Smooth muscle cell (in vitro differentiated cells): Measurements from ENCODE around the gene TMEM184A. TPM values are rescaled to one million over a fixed set of nuclear protein-coding genes. Genes with fewer than 3 reads are reported as not detected.

Source experiments
- DNase-seq: peaks from one replicate; lab custom pipeline; 2025; ENCODE audit not compliant: unreplicated experiment; lab: John Stamatoyannopoulos, UW
- H2AFZ ChIP-seq: fragments of 200-600 bp; sonication (generic); 2 replicates; pipeline ENCODE4 v1.6.0; 2016; ENCODE audit warnings: antibody characterized with exemption, low read depth, mild to moderate bottlenecking
- H3F3A ChIP-seq: fragments of 200-600 bp; sonication (generic); 2 replicates; pipeline ENCODE4 v1.6.0; 2017; ENCODE audit warnings: antibody characterized with exemption, low read depth
- H3K27ac ChIP-seq: fragments of 200-600 bp; sonication (generic); 2 replicates; pipeline ENCODE4 v1.5.1; 2016; ENCODE audit warnings: low read depth, mild to moderate bottlenecking
- H3K27me3 ChIP-seq: fragments of 200-600 bp; sonication (generic); 2 replicates; pipeline ENCODE4 v1.6.1; 2016; ENCODE audit warnings: low read depth, mild to moderate bottlenecking
- H3K36me3 ChIP-seq: fragments of 200-600 bp; sonication (generic); 2 replicates; pipeline ENCODE4 v1.5.1; 2016; ENCODE audit warnings: low read depth
- H3K4me1 ChIP-seq: fragments of 200-600 bp; sonication (generic); 2 replicates; pipeline ENCODE4 v1.5.1; 2016; ENCODE audit warnings: low read depth
- H3K4me2 ChIP-seq: fragments of 200-600 bp; sonication (generic); 2 replicates; pipeline ENCODE4 v1.6.0; 2016; ENCODE audit warnings: mild to moderate bottlenecking
- H3K4me3 ChIP-seq: fragments of 200-600 bp; sonication (generic); 2 replicates; pipeline ENCODE4 v1.5.1; 2016; ENCODE audit warnings: mild to moderate bottlenecking
- H3K79me2 ChIP-seq: fragments of 200-600 bp; sonication (generic); 2 replicates; pipeline ENCODE4 v1.6.0; 2016; ENCODE audit warnings: low read depth, mild to moderate bottlenecking
- H3K9ac ChIP-seq: fragments of 200-600 bp; sonication (generic); 2 replicates; pipeline ENCODE4 v1.6.0; 2016; ENCODE audit warnings: low read depth
- H3K9me3 ChIP-seq: fragments of 200-600 bp; sonication (generic); replicated peaks from 2 replicates; pipeline ENCODE4 v1.5.1; 2016; ENCODE audit warnings: low read depth
- H4K20me1 ChIP-seq: fragments of 200-600 bp; sonication (generic); 2 replicates; pipeline ENCODE4 v1.6.0; 2016; ENCODE audit warnings: low read depth
- WGBS: methylation state at CpG from one replicate; pipeline ENCODE4 v1.1.7; 2016; ENCODE audit warnings: low lambda C conversion rate; 5-methylcytosine and 5-hydroxymethylcytosine counted together
- polyA plus RNA-seq: library from polyadenylated mRNA; unstranded; fragments of >200 nt; fragmentation: Nextera tagmentation; extraction: Ambion mirVana; gene quantifications from 2 replicates; pipeline ENCODE4 v1.2.1, GENCODE V29; 2016
- total RNA-seq: library from RNA; depleted of rRNA; stranded (reverse); fragments of >200 nt; gene quantifications from 2 replicates; pipeline ENCODE4 v1.2.3, GENCODE V29; 2014
- TF ChIP-seq, protein P1 (sequence below): fragments of 200-600 bp; sonication (generic); IDR thresholded peaks from 2 replicates; pipeline ENCODE4 v1.5.1; 2017; ENCODE audit warnings: borderline replicate concordance, mild to moderate bottlenecking, antibody characterized with exemption; ENCODE audit not compliant: insufficient read depth, poor library complexity, severe bottlenecking

TMEM184A gene
- total and polyA plus RNA-seq, 2 experiments from 2014 or later = 1.6 to 4.8 TPM

- Histone ChIP-seq H3K9me3 (no peaks in the 10 kb centered on the region), H3K36me3 (no peaks in the 10 kb centered on the region), H3F3A (peaks cover 21% of the 10 kb centered on the region), H3K4me3 (no peak overlapping the region), H3K9ac (no peak overlapping the region), H3K79me2 (peaks cover 10% of the 10 kb centered on the region), H4K20me1 (no peaks in the 10 kb centered on the region), H3K4me1 (peaks cover 12% of the 10 kb centered on the region), H2AFZ (no peak overlapping the region), H3K27ac (no peak overlapping the region), H3K4me2 (no peak overlapping the region), H3K27me3 (no peaks in the 10 kb centered on the region)
- TF ChIP-seq, protein P1, sequence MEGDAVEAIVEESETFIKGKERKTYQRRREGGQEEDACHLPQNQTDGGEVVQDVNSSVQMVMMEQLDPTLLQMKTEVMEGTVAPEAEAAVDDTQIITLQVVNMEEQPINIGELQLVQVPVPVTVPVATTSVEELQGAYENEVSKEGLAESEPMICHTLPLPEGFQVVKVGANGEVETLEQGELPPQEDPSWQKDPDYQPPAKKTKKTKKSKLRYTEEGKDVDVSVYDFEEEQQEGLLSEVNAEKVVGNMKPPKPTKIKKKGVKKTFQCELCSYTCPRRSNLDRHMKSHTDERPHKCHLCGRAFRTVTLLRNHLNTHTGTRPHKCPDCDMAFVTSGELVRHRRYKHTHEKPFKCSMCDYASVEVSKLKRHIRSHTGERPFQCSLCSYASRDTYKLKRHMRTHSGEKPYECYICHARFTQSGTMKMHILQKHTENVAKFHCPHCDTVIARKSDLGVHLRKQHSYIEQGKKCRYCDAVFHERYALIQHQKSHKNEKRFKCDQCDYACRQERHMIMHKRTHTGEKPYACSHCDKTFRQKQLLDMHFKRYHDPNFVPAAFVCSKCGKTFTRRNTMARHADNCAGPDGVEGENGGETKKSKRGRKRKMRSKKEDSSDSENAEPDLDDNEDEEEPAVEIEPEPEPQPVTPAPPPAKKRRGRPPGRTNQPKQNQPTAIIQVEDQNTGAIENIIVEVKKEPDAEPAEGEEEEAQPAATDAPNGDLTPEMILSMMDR = no peak
- WGBS = 85% methylated on average over 23 of the region's 23 CpGs
- no peak for DNase-seq
Observed at GRCh38 chr7:1564603-1565022, 8.6 kb upstream of the TMEM184A start.

DNA sequence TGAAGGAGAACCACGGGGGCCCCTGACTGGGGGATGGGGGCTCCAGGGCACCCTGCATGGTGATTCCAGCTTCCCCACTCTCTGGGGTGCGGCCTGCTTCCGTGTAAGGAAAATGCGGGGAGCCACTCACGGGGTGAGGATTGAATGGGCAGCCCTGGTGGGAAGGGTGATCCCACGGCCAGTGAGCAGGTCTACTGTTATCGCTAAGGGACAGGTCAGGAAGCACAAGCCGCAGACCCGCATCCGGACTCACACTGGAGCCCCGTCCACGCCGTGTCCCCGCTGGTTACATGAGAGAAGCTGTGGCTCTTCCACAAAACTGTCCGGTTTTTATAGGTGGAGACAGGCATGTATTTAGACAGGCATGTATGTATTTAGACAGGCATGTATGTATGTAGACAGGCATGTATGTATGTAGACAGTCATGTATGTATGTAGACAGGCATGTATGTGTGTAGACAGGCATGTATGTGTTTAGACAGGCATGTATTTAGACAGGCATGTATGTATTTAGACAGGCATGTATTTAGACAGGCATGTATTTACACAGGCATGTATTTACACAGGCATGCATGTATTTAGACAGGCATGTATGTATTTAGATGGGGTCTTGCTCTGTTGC is 8.1 kb upstream of the TMEM184A start:
- no peak overlapping the region for H3K27ac ChIP-seq
- peaks cover 21% of the 10 kb centered on the region for H3F3A ChIP-seq
- H4K20me1 ChIP-seq = no peaks in the 10 kb centered on the region
- H3K4me1 ChIP-seq = peaks cover 12% of the 10 kb centered on the region
- TF ChIP-seq, protein P1 = no peak
- no peaks in the 10 kb centered on the region for H3K27me3 ChIP-seq
- H3K9ac ChIP-seq = no peak overlapping the region
- no peak overlapping the region for H3K4me3 ChIP-seq
- 95% methylated on average over 15 of the region's 15 CpGs for WGBS
- no peak for DNase-seq
- H3K36me3 ChIP-seq = no peaks in the 10 kb centered on the region
- no peak overlapping the region for H3K4me2 ChIP-seq
- no peak overlapping the region for H2AFZ ChIP-seq
- H3K9me3 ChIP-seq = no peaks in the 10 kb centered on the region
- H3K79me2 ChIP-seq = peaks cover 6% of the 10 kb centered on the region

DNA sequence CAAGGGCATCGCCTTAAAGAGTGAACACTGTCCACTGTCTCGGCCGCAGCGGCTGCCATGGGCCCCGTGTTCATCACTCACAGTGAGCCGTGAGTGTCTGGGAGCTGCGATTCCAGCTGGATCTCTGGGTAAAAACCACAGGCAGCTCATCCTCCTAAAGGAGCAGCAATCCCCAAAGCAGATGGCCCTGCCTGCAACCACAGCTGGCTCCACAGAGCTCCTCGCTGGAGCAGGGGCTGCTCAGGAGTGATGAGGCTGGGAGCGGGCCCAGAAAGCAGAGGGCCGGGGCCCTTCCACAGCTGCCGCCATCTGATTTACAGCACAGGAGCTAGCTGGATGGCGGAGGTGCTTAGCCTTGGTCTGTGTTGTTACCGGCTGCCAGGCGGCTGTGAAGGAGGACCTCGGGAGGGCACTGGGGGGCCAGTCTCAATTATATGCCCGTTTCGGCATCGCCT is 6.6 kb upstream of the TMEM184A start:
- Histone ChIP-seq H3K79me2 (no peaks in the 10 kb centered on the region), H3K36me3 (no peaks in the 10 kb centered on the region), H4K20me1 (no peaks in the 10 kb centered on the region), H3K4me2 (peak overlapping the region; percentile 15), H3K9ac (peak overlapping the region; percentile 46), H3K4me1 (no peaks in the 10 kb centered on the region), H3K27ac (peak overlapping the region; percentile 85), H3K4me3 (no peak overlapping the region), H3K27me3 (no peaks in the 10 kb centered on the region), H3F3A (peaks cover 9% of the 10 kb centered on the region), H2AFZ (no peak overlapping the region), H3K9me3 (no peaks in the 10 kb centered on the region)
- WGBS = 69% methylated on average over 18 of the region's 18 CpGs
- TF ChIP-seq, protein P1 = no peak
- DNase-seq = no peak

- H3K9ac ChIP-seq = peak overlapping the region; percentile 46
- no peaks in the 10 kb centered on the region for H3K4me1 ChIP-seq
- peak overlapping the region; percentile 15 for H3K4me2 ChIP-seq
- H2AFZ ChIP-seq = no peak overlapping the region
- no peaks in the 10 kb centered on the region for H3K79me2 ChIP-seq
- H3K36me3 ChIP-seq = no peaks in the 10 kb centered on the region
- H4K20me1 ChIP-seq = no peaks in the 10 kb centered on the region
- H3K9me3 ChIP-seq = no peaks in the 10 kb centered on the region
- TF ChIP-seq, protein P1 = no peak
- no peak overlapping the region for H3K4me3 ChIP-seq
- no peak for DNase-seq
- 52% methylated on average over 16 of the region's 16 CpGs for WGBS
- no peaks in the 10 kb centered on the region for H3K27me3 ChIP-seq
- H3F3A ChIP-seq = peaks cover 5% of the 10 kb centered on the region
- H3K27ac ChIP-seq = peak overlapping the region; percentile 85
Observed at GRCh38 chr7:1562116-1562515, 6.1 kb upstream of the TMEM184A start.
